ENCODE results near the gene SYT11.
"Not testable (repeated sequence)": the region's sequence is repeated elsewhere in the genome, so short reads cannot be mapped to it uniquely, and the experiment has no call there.

The SYT11 gene

GRCh38 chr1:155860970-155861510 lies 1.7 kb downstream of the SYT11 start:
- no peak for DNase-seq (ENCODE audit: low read depth)

- no peak for DNase-seq (ENCODE audit: low read depth)
Observed at GRCh38 chr1:155861896-155862295, 2.5 kb downstream of the SYT11 start.

GRCh38 chr1:155864393-155864792 lies 5.0 kb downstream of the SYT11 start:
- DNase-seq (ENCODE audit: low read depth) = no peak

- no peak for DNase-seq (ENCODE audit: low read depth)
Observed at GRCh38 chr1:155867766-155868165, 8.4 kb downstream of the SYT11 start.

- no peak for DNase-seq (ENCODE audit: low read depth)
Observed at GRCh38 chr1:155871390-155871789, 12.0 kb downstream of the SYT11 start.

- DNase-seq (ENCODE audit: low read depth) = no peak
Observed at GRCh38 chr1:155872527-155872926, 13.2 kb downstream of the SYT11 start.

- no peak for DNase-seq (ENCODE audit: low read depth)
Observed at GRCh38 chr1:155873860-155874259, 14.5 kb downstream of the SYT11 start.

- no peak for DNase-seq (ENCODE audit: low read depth)
Observed at GRCh38 chr1:155877945-155878344, 18.6 kb downstream of the SYT11 start.

GRCh38 chr1:155880251-155880650 lies 20.9 kb downstream of the SYT11 start:
- no peak for DNase-seq (ENCODE audit: low read depth)

- DNase-seq (ENCODE audit: low read depth) = no peak
Observed at GRCh38 chr1:155880950-155881349, 21.6 kb downstream of the SYT11 start.

- DNase-seq (ENCODE audit: low read depth) = no peak
Observed at GRCh38 chr1:155882235-155882634, 22.9 kb downstream of the SYT11 start.

GRCh38 chr1:155882766-155883165 lies 23.4 kb downstream of the SYT11 start:
- DNase-seq (ENCODE audit: low read depth) = no peak

- no peak for DNase-seq (ENCODE audit: low read depth)
Observed at GRCh38 chr1:155884031-155884960, 24.9 kb downstream of the SYT11 start.

- no peak for DNase-seq (ENCODE audit: low read depth)
Observed at GRCh38 chr1:155884982-155885381, 25.6 kb downstream of the SYT11 start.

- DNase-seq (ENCODE audit: low read depth) = no peak
Observed at GRCh38 chr1:155888481-155888880, 29.1 kb downstream of the SYT11 start.

GRCh38 chr1:155889566-155889965 lies 30.2 kb downstream of the SYT11 start:
- no peak for DNase-seq (ENCODE audit: low read depth)

- no peak for DNase-seq (ENCODE audit: low read depth)
Observed at GRCh38 chr1:155890251-155890650, 30.9 kb downstream of the SYT11 start.

- DNase-seq (ENCODE audit: low read depth) = no peak
Observed at GRCh38 chr1:155892796-155893195, 33.4 kb downstream of the SYT11 start.

- DNase-seq (ENCODE audit: low read depth) = no peak
Observed at GRCh38 chr1:155893389-155894142, 34.2 kb downstream of the SYT11 start.

GRCh38 chr1:155895617-155896016 lies 36.2 kb downstream of the SYT11 start:
- not testable (repeated sequence) for DNase-seq (ENCODE audit: low read depth)

GRCh38 chr1:155896476-155896875 lies 37.1 kb downstream of the SYT11 start:
- DNase-seq (ENCODE audit: low read depth) = not testable (repeated sequence)

GRCh38 chr1:155897746-155898145 lies 38.4 kb downstream of the SYT11 start:
- DNase-seq (ENCODE audit: low read depth) = no peak

- no peak for DNase-seq (ENCODE audit: low read depth)
Observed at GRCh38 chr1:155898888-155899287, 39.5 kb downstream of the SYT11 start.
